ENCODE measurements around the gene ITPKB. TPM values are rescaled to one million over a fixed set of nuclear protein-coding genes. Genes with fewer than 3 reads are reported as not detected.
"Not testable (repeated sequence)": the region's sequence is repeated elsewhere in the genome, so short reads cannot be mapped to it uniquely, and the experiment has no call there.

ITPKB gene
- polyA plus RNA-seq, 2 donors, result 6.5 to 8.1 TPM

- H3K4me3 ChIP-seq (ENCODE audit: low read depth in 1 of 2, low read length in 2 of 2), result no peak overlapping the region
- H3K27ac ChIP-seq (ENCODE audit: low read depth in 2 of 2, low read length in 1 of 2), result no peak overlapping the region
- 82 to 87% methylated on average over 4 of the region's 4 CpGs for WGBS, 2 donors
- no peaks in the 10 kb centered on the region for H3K27me3 ChIP-seq (ENCODE audit: control insufficient read depth in 1 of 2, insufficient read depth in 2 of 2, low read length in 2 of 2)
- no peaks in the 10 kb centered on the region for H3K36me3 ChIP-seq (ENCODE audit: control insufficient read depth in 2 of 2, insufficient read depth in 2 of 2, low read length in 1 of 2)
- H3K9me3 ChIP-seq (ENCODE audit: control insufficient read depth in 2 of 2, insufficient read depth in 1 of 2, low read depth in 1 of 2, low read length in 1 of 2), result no peaks in the 10 kb centered on the region
- peaks cover 0 to 3% of the 10 kb centered on the region in 2 donors for H3K4me1 ChIP-seq (ENCODE audit: control insufficient read depth in 2 of 2, insufficient read depth in 2 of 2, low read length in 1 of 2)
These were observed 23.0 kb upstream of the ITPKB start for GRCh38 chr1:226762055-226762454.

DNA sequence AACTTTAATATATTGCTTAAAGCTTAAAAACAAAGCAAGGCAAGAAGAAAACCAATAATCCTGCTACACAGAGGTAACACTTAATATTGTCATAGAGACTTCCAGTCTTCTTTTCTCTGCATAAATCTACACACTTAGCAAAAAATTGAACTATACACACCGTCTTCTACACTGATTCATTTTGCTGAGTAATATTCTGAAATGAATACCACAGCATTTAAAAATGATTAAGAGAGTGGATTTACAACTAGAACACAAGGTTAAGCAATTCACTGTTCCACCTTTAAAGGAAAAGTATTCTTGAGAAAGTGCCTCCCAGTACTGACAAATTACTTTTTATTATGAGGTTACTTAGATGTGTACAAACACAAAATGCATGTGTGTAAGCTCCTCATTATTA lies 22.2 kb upstream of the ITPKB start:
- WGBS, 2 donors, result 22% methylated on average over 1 of the region's 1 CpG
- Histone ChIP-seq H3K27me3 (ENCODE audit: control insufficient read depth in 1 of 2, insufficient read depth in 2 of 2, low read length in 2 of 2) (no peaks in the 10 kb centered on the region), H3K4me1 (ENCODE audit: control insufficient read depth in 2 of 2, insufficient read depth in 2 of 2, low read length in 1 of 2) (peaks cover 0 to 3% of the 10 kb centered on the region in 2 donors), H3K27ac (ENCODE audit: low read depth in 2 of 2, low read length in 1 of 2) (no peak overlapping the region), H3K4me3 (ENCODE audit: low read depth in 1 of 2, low read length in 2 of 2) (no peak overlapping the region), H3K9me3 (ENCODE audit: control insufficient read depth in 2 of 2, insufficient read depth in 1 of 2, low read depth in 1 of 2, low read length in 1 of 2) (no peaks in the 10 kb centered on the region), H3K36me3 (ENCODE audit: control insufficient read depth in 2 of 2, insufficient read depth in 2 of 2, low read length in 1 of 2) (no peaks in the 10 kb centered on the region)

DNA sequence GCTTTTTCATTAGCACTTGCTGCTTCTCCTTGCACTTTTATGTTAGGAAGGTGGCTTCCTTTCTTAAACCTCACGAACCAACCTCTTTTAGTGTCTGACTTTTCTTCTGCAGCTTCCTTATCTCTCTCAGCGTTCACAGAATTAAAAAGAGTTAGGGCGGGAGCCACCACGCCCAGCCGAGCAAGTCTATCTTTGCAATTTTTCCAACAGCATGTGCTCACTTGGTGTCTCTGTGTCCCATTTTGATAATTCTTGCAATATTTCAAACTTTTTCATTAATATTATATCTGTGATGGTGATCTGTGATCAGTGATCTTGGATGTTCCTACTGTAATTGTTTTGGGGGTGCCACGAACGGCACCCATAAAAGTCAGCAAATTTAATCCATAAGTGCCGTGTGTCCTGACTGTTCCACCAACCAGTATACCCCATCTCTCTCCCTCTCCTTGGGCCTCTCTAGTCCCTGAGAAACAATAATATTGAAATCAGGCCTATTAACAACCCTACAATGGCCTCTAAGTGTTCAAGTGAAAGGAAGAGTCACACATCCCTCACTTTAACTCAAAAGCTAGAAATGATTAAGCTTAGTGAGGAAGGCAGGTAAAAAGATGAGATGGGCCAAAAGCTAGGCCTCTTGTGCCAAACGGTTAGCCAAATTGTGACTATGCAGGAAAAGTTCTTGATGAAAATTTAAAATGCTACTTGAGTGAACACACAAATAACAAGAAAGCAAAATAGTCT lies 15.9 kb upstream of the ITPKB start:
- no peak overlapping the region for H3K27ac ChIP-seq (ENCODE audit: low read depth in 2 of 2, low read length in 1 of 2)
- no peaks in the 10 kb centered on the region for H3K9me3 ChIP-seq (ENCODE audit: control insufficient read depth in 2 of 2, insufficient read depth in 1 of 2, low read depth in 1 of 2, low read length in 1 of 2)

GRCh38 chr1:226754097-226754496 lies 15.0 kb upstream of the ITPKB start:
- Histone ChIP-seq H3K9me3 (ENCODE audit: control insufficient read depth in 2 of 2, insufficient read depth in 1 of 2, low read depth in 1 of 2, low read length in 1 of 2) (no peaks in the 10 kb centered on the region), H3K4me1 (ENCODE audit: control insufficient read depth in 2 of 2, insufficient read depth in 2 of 2, low read length in 1 of 2) (no peaks in the 10 kb centered on the region), H3K4me3 (ENCODE audit: low read depth in 1 of 2, low read length in 2 of 2) (no peak overlapping the region), H3K27me3 (ENCODE audit: control insufficient read depth in 1 of 2, insufficient read depth in 2 of 2, low read length in 2 of 2) (no peaks in the 10 kb centered on the region), H3K36me3 (ENCODE audit: control insufficient read depth in 2 of 2, insufficient read depth in 2 of 2, low read length in 1 of 2) (no peaks in the 10 kb centered on the region), H3K27ac (ENCODE audit: low read depth in 2 of 2, low read length in 1 of 2) (no peak overlapping the region)
- 97 to 98% methylated on average over 7 of the region's 7 CpGs for WGBS, 2 donors

More for the DNA sequence above, 15.9 kb upstream of the ITPKB start:
- Histone ChIP-seq H3K36me3 (ENCODE audit: control insufficient read depth in 2 of 2, insufficient read depth in 2 of 2, low read length in 1 of 2) (no peaks in the 10 kb centered on the region), H3K4me3 (ENCODE audit: low read depth in 1 of 2, low read length in 2 of 2) (no peak overlapping the region), H3K4me1 (ENCODE audit: control insufficient read depth in 2 of 2, insufficient read depth in 2 of 2, low read length in 1 of 2) (peaks cover 0 to 3% of the 10 kb centered on the region in 2 donors), H3K27me3 (ENCODE audit: control insufficient read depth in 1 of 2, insufficient read depth in 2 of 2, low read length in 2 of 2) (no peaks in the 10 kb centered on the region)
- WGBS, 2 donors, result 76 to 81% methylated on average over 9 of the region's 9 CpGs

DNA sequence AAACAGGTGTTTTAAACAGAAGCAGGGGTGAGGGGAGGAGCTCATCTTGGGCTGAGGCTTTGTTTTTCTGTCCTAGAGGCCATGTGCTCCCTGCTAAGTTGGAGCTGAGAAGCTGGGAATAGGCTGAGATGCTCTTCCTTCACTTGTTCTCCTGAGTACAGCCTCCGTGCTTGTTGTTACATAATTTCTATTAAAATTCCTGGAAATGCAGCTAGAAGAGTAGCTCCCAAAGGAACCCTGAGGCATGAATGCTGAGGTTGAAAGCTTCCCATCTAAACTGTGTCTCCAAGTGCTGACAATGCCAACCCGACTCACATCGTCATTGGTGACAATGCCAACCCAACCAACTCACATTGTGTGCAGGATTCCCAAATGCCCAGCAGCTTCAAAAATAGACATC lies 12.6 kb upstream of the ITPKB start:
- Histone ChIP-seq H3K9me3 (ENCODE audit: control insufficient read depth in 2 of 2, insufficient read depth in 1 of 2, low read depth in 1 of 2, low read length in 1 of 2) (no peaks in the 10 kb centered on the region), H3K27me3 (ENCODE audit: control insufficient read depth in 1 of 2, insufficient read depth in 2 of 2, low read length in 2 of 2) (no peaks in the 10 kb centered on the region), H3K27ac (ENCODE audit: low read depth in 2 of 2, low read length in 1 of 2) (no peak overlapping the region), H3K36me3 (ENCODE audit: control insufficient read depth in 2 of 2, insufficient read depth in 2 of 2, low read length in 1 of 2) (no peaks in the 10 kb centered on the region), H3K4me1 (ENCODE audit: control insufficient read depth in 2 of 2, insufficient read depth in 2 of 2, low read length in 1 of 2) (no peaks in the 10 kb centered on the region), H3K4me3 (ENCODE audit: low read depth in 1 of 2, low read length in 2 of 2) (no peak overlapping the region)
- WGBS, 2 donors, result 45 to 71% methylated on average over 3 of the region's 3 CpGs

DNA sequence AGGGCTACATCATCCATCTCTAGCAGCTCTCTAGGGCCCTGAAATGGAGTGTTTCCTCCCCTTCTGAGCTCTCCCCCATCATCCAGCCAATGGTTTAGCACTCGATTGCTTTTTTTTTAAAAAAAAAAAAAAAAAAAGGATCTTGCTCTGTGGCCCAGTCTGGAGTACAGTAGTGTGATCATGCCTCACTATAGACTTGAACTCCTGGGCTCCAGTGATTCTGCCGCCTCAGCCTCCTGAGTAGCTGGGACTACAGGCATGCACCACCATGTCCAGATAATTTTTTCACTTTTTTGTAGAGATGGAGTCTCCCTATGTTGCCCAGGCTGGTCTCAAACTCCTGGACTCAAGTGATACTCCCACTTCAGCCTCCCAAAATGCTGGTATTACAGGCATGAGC lies 12.1 kb upstream of the ITPKB start:
- no peak overlapping the region for H3K27ac ChIP-seq (ENCODE audit: low read depth in 2 of 2, low read length in 1 of 2)
- no peak overlapping the region for H3K4me3 ChIP-seq (ENCODE audit: low read depth in 1 of 2, low read length in 2 of 2)
- no peaks in the 10 kb centered on the region for H3K36me3 ChIP-seq (ENCODE audit: control insufficient read depth in 2 of 2, insufficient read depth in 2 of 2, low read length in 1 of 2)
- no peaks in the 10 kb centered on the region for H3K27me3 ChIP-seq (ENCODE audit: control insufficient read depth in 1 of 2, insufficient read depth in 2 of 2, low read length in 2 of 2)
- H3K9me3 ChIP-seq (ENCODE audit: control insufficient read depth in 2 of 2, insufficient read depth in 1 of 2, low read depth in 1 of 2, low read length in 1 of 2), result no peaks in the 10 kb centered on the region
- WGBS, 2 donors, result 92 to 94% methylated on average over 2 of the region's 2 CpGs
- H3K4me1 ChIP-seq (ENCODE audit: control insufficient read depth in 2 of 2, insufficient read depth in 2 of 2, low read length in 1 of 2), result no peaks in the 10 kb centered on the region

- 89% methylated on average over 11 of the region's 11 CpGs for WGBS, 2 donors
- H3K27ac ChIP-seq (ENCODE audit: low read depth in 2 of 2, low read length in 1 of 2), result no peak overlapping the region
- H3K4me1 ChIP-seq (ENCODE audit: control insufficient read depth in 2 of 2, insufficient read depth in 2 of 2, low read length in 1 of 2), result no peaks in the 10 kb centered on the region
- no peaks in the 10 kb centered on the region for H3K27me3 ChIP-seq (ENCODE audit: control insufficient read depth in 1 of 2, insufficient read depth in 2 of 2, low read length in 2 of 2)
- no peaks in the 10 kb centered on the region for H3K9me3 ChIP-seq (ENCODE audit: control insufficient read depth in 2 of 2, insufficient read depth in 1 of 2, low read depth in 1 of 2, low read length in 1 of 2)
- H3K4me3 ChIP-seq (ENCODE audit: low read depth in 1 of 2, low read length in 2 of 2), result no peak overlapping the region
- H3K36me3 ChIP-seq (ENCODE audit: control insufficient read depth in 2 of 2, insufficient read depth in 2 of 2, low read length in 1 of 2), result no peaks in the 10 kb centered on the region
These were observed 10.4 kb upstream of the ITPKB start for GRCh38 chr1:226749467-226749866.

- Histone ChIP-seq H3K4me3 (ENCODE audit: low read depth in 1 of 2, low read length in 2 of 2) (no peak overlapping the region), H3K36me3 (ENCODE audit: control insufficient read depth in 2 of 2, insufficient read depth in 2 of 2, low read length in 1 of 2) (no peaks in the 10 kb centered on the region), H3K27me3 (ENCODE audit: control insufficient read depth in 1 of 2, insufficient read depth in 2 of 2, low read length in 2 of 2) (no peaks in the 10 kb centered on the region), H3K27ac (ENCODE audit: low read depth in 2 of 2, low read length in 1 of 2) (no peak overlapping the region), H3K9me3 (ENCODE audit: control insufficient read depth in 2 of 2, insufficient read depth in 1 of 2, low read depth in 1 of 2, low read length in 1 of 2) (no peaks in the 10 kb centered on the region), H3K4me1 (ENCODE audit: control insufficient read depth in 2 of 2, insufficient read depth in 2 of 2, low read length in 1 of 2) (no peaks in the 10 kb centered on the region)
- WGBS, 2 donors, result 84 to 86% methylated on average over 4 of the region's 4 CpGs
These were observed 9.2 kb upstream of the ITPKB start for GRCh38 chr1:226748306-226748705.

DNA sequence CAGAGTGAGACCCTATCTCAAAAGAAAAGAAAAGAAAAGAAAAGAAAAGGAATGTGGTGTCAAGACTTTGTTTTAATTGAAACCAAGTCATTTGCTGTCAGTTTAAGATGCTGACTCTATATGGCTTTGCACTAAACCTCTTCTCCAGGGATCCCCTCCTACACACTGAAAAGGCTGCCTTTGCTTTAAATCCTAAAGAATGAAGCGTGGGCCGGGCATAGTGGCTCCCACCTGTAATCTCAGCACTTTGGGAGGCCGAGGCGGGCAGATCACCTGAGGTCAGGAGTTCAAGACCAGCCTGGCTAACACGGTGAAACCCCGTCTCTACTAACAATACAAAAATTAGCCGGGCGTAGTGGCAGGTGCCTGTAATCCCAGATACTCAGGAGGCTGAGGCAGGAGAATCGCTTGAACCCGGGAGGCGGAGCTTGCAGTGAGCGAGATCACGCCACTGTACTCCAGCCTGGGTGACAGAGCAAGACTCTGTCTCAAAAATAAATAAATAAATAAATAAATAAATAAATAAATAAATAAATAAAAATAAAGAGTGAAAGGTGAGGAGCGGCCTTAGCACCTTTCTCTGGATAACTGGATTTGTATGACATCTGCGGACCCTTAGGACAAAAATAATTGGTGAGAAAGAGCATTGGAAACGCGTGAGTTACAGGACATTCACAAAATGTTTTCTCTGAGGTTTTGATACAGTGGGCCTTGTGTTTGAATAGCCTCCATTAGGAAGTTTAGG lies 8.6 kb upstream of the ITPKB start:
- H3K4me3 ChIP-seq (ENCODE audit: low read depth in 1 of 2, low read length in 2 of 2); H3K27ac ChIP-seq (ENCODE audit: low read depth in 2 of 2, low read length in 1 of 2); H3K36me3 ChIP-seq (ENCODE audit: control insufficient read depth in 2 of 2, insufficient read depth in 2 of 2, low read length in 1 of 2); H3K9me3 ChIP-seq (ENCODE audit: control insufficient read depth in 2 of 2, insufficient read depth in 1 of 2, low read depth in 1 of 2, low read length in 1 of 2); H3K4me1 ChIP-seq (ENCODE audit: control insufficient read depth in 2 of 2, insufficient read depth in 2 of 2, low read length in 1 of 2); H3K27me3 ChIP-seq (ENCODE audit: control insufficient read depth in 1 of 2, insufficient read depth in 2 of 2, low read length in 2 of 2): not testable (repeated sequence)
- WGBS, 2 donors, result 95% methylated on average over 17 of the region's 17 CpGs

- Histone ChIP-seq H3K4me3 (ENCODE audit: low read depth in 1 of 2, low read length in 2 of 2) (no peak overlapping the region), H3K27me3 (ENCODE audit: control insufficient read depth in 1 of 2, insufficient read depth in 2 of 2, low read length in 2 of 2) (no peaks in the 10 kb centered on the region), H3K27ac (ENCODE audit: low read depth in 2 of 2, low read length in 1 of 2) (no peak overlapping the region), H3K4me1 (ENCODE audit: control insufficient read depth in 2 of 2, insufficient read depth in 2 of 2, low read length in 1 of 2) (peaks cover 0 to 3% of the 10 kb centered on the region in 2 donors), H3K36me3 (ENCODE audit: control insufficient read depth in 2 of 2, insufficient read depth in 2 of 2, low read length in 1 of 2) (no peaks in the 10 kb centered on the region), H3K9me3 (ENCODE audit: control insufficient read depth in 2 of 2, insufficient read depth in 1 of 2, low read depth in 1 of 2, low read length in 1 of 2) (no peaks in the 10 kb centered on the region)
These were observed 4.2 kb upstream of the ITPKB start for GRCh38 chr1:226743259-226743658.

Measured in esophagus (tissue), 2 donors.